PC-3 (cell line): ENCODE measurements around the gene PTAFR. TPM values are rescaled to one million over a fixed set of nuclear protein-coding genes. Genes with fewer than 3 reads are reported as not detected.

Experiments used
- ATAC-seq: fragments of 200-7000 bp; cut with Tn5 transposase; 2 replicates; pipeline ENCODE4 v1.9.1; 2020; ENCODE audit warnings: mild to moderate bottlenecking, moderate library complexity
- BruUV-seq: library from RNA; stranded (reverse); fragments of 400-500 nt; replicated peaks from 2 replicates; lab custom pipeline; 2021; lab: Mats Ljungman, UMichigan
- CTCF ChIA-PET: fragments of 300-600 bp; sonication (Branson Sonifier 250); formaldehyde crosslinking; loops from one replicate; lab custom pipeline; 2022; ENCODE audit warnings: antibody characterized with exemption; lab: Charles Lee
- POLR2A ChIA-PET: fragments of 300-600 bp; sonication (Branson Sonifier 250); formaldehyde crosslinking; loops from one replicate; lab custom pipeline; 2022; ENCODE audit warnings: antibody characterized with exemption; ENCODE audit not compliant: unreplicated experiment; lab: Charles Lee
- DNase-seq: peaks from one replicate; pipeline ENCODE4 v3.0.0-alpha.2; 2015
- H2AFZ ChIP-seq: fragments of 300-600 bp; sonication (generic); 2 replicates; pipeline ENCODE4 v1.6.0; 2016; ENCODE audit warnings: antibody characterized with exemption, low read length
- H3F3A ChIP-seq: fragments of 300-600 bp; sonication (generic); one replicate; pipeline ENCODE4 v1.6.0; 2017; ENCODE audit warnings: antibody characterized with exemption, low read length, control low read depth, mild to moderate bottlenecking; ENCODE audit not compliant: unreplicated experiment
- H3K27ac ChIP-seq: fragments of 300-600 bp; sonication (generic); 2 replicates; pipeline ENCODE4 v1.5.1; 2016; ENCODE audit warnings: mild to moderate bottlenecking, low read length
- H3K27me3 ChIP-seq: fragments of 300-600 bp; sonication (generic); 2 replicates; pipeline ENCODE4 v1.6.1; 2016; ENCODE audit warnings: low read length, mixed read lengths
- H3K36me3 ChIP-seq: fragments of 300-600 bp; sonication (generic); 2 replicates; pipeline ENCODE4 v1.6.1; 2016; ENCODE audit warnings: low read depth, mixed run types, low read length, mixed read lengths
- H3K4me1 ChIP-seq: fragments of 300-600 bp; sonication (generic); 2 replicates; pipeline ENCODE4 v1.5.1; 2016; ENCODE audit warnings: low read length; ENCODE audit not compliant: insufficient read depth
- H3K4me2 ChIP-seq: fragments of 300-600 bp; sonication (generic); 2 replicates; pipeline ENCODE4 v1.6.0; 2016; ENCODE audit warnings: low read length
- H3K4me3 ChIP-seq: fragments of 300-600 bp; sonication (generic); 2 replicates; pipeline ENCODE4 v1.5.1; 2016; ENCODE audit warnings: mild to moderate bottlenecking, low read length, mixed read lengths
- H3K79me2 ChIP-seq: fragments of 300-600 bp; sonication (generic); 2 replicates; pipeline ENCODE4 v1.6.1; 2017; ENCODE audit warnings: low read length, mixed read lengths
- H3K9ac ChIP-seq: fragments of 300-600 bp; sonication (generic); 2 replicates; pipeline ENCODE4 v1.6.0; 2016; ENCODE audit warnings: mild to moderate bottlenecking, low read length
- H3K9me2 ChIP-seq: fragments of 300-600 bp; sonication (generic); replicated peaks from 2 replicates; pipeline ENCODE4 v1.6.1; 2016; ENCODE audit warnings: mixed run types, low read length, mixed read lengths
- H3K9me3 ChIP-seq: fragments of 300-600 bp; sonication (generic); 2 replicates; pipeline ENCODE4 v1.6.1; 2016; ENCODE audit warnings: low read length, mixed read lengths
- H4K20me1 ChIP-seq: fragments of 300-600 bp; sonication (generic); 2 replicates; pipeline ENCODE4 v1.6.1; 2016; ENCODE audit warnings: low read length, mixed read lengths
- CTCF ChIP-seq: fragments of 300-600 bp; sonication (generic); conservative IDR thresholded peaks from 2 replicates; pipeline ENCODE4 v1.5.1; 2017; ENCODE audit warnings: antibody characterized with exemption, low read depth, mild to moderate bottlenecking, low read length
- EZH2 ChIP-seq: fragments of 300-600 bp; sonication (generic); IDR thresholded peaks from one replicate; pipeline ENCODE4 v1.6.1; 2017; ENCODE audit warnings: antibody characterized with exemption, mild to moderate bottlenecking, low read length; ENCODE audit not compliant: unreplicated experiment
- EZH2phosphoT487 ChIP-seq: fragments of 300-600 bp; sonication (generic); IDR thresholded peaks from 2 replicates; pipeline ENCODE4 v1.6.1; 2018; ENCODE audit warnings: mild to moderate bottlenecking, antibody characterized with exemption, low read length, borderline replicate concordance
- intact Hi-C: fragments of 100-400 bp; cut with micrococcal nuclease; formaldehyde crosslinking; loops from 2 replicates; pipeline ENCODE4 v1.9.0; 2023
- total RNA-seq: library from RNA; depleted of rRNA; stranded (reverse); fragments of >200 nt; gene quantifications from 2 replicates; pipeline ENCODE4 v1.2.3, GENCODE V29; 2014

PTAFR gene
- total RNA-seq, 1 experiment from 2014 or later: 3.9 TPM

- ChIA-PET CTCF (no interaction called here), POLR2A (no interaction called here)
- Histone ChIP-seq H3K4me3 (no peak overlapping the region), H3K27ac (no peak overlapping the region), H3K27me3 (no peaks in the 10 kb centered on the region), H3K9me2 (no peaks in the 10 kb centered on the region), H3K4me1 (no peaks in the 10 kb centered on the region), H3F3A (no peaks in the 10 kb centered on the region), H3K9me3 (no peaks in the 10 kb centered on the region), H3K4me2 (no peak overlapping the region), H2AFZ (no peak overlapping the region), H3K79me2 (no peaks in the 10 kb centered on the region), H3K9ac (no peak overlapping the region), H4K20me1 (no peaks in the 10 kb centered on the region), H3K36me3 (no peaks in the 10 kb centered on the region)
- intact Hi-C loops: no loop called here
- no peak for DNase-seq
- TF ChIP-seq EZH2 (no peak), EZH2phosphoT487 (no peak), CTCF (no peak)
- BruUV-seq: no TSS peak
- ATAC-seq: no peak
These were observed 470 bp downstream of the PTAFR start for GRCh38 chr1:28175955-28176485.

GRCh38 chr1:28173980-28174297 is 2.6 kb downstream of the PTAFR start:
- no peak for TF ChIP-seq CTCF
- no peak for TF ChIP-seq EZH2phosphoT487
- no peak for TF ChIP-seq EZH2

GRCh38 chr1:28173151-28173979 is 3.1 kb downstream of the PTAFR start:
- H3K9ac ChIP-seq: no peak overlapping the region
- H3K27ac ChIP-seq: no peak overlapping the region
- H3K4me3 ChIP-seq: no peak overlapping the region
- no peaks in the 10 kb centered on the region for H3F3A ChIP-seq
- CTCF ChIA-PET: no interaction called here
- no peaks in the 10 kb centered on the region for H3K9me2 ChIP-seq
- TF ChIP-seq CTCF (no peak), EZH2phosphoT487 (no peak), EZH2 (no peak)
- BruUV-seq: no TSS peak
- H3K4me1 ChIP-seq: peaks cover 14% of the 10 kb centered on the region
- intact Hi-C loops: no loop called here
- H3K79me2 ChIP-seq: no peaks in the 10 kb centered on the region
- no peak overlapping the region for H3K4me2 ChIP-seq
- H3K36me3 ChIP-seq: no peaks in the 10 kb centered on the region
- H2AFZ ChIP-seq: no peak overlapping the region
- H3K9me3 ChIP-seq: no peaks in the 10 kb centered on the region
- no peak for ATAC-seq
- no peak for DNase-seq
- no peaks in the 10 kb centered on the region for H3K27me3 ChIP-seq
- POLR2A ChIA-PET: no interaction called here
- no peaks in the 10 kb centered on the region for H4K20me1 ChIP-seq

More at GRCh38 chr1:28173980-28174297, 2.6 kb downstream of the PTAFR start:
- Histone ChIP-seq H3K4me1 (peaks cover 14% of the 10 kb centered on the region), H3K4me2 (no peak overlapping the region), H3K9me2 (no peaks in the 10 kb centered on the region), H3K9ac (no peak overlapping the region), H3K79me2 (no peaks in the 10 kb centered on the region), H4K20me1 (no peaks in the 10 kb centered on the region), H2AFZ (no peak overlapping the region), H3K27ac (no peak overlapping the region), H3K9me3 (no peaks in the 10 kb centered on the region), H3F3A (no peaks in the 10 kb centered on the region), H3K27me3 (no peaks in the 10 kb centered on the region), H3K36me3 (no peaks in the 10 kb centered on the region), H3K4me3 (no peak overlapping the region)
- ATAC-seq (no peak), DNase-seq (no peak)
- ChIA-PET POLR2A (no interaction called here), CTCF (no interaction called here)
- intact Hi-C loops: no loop called here
- no TSS peak for BruUV-seq
